Glutamatergic neuron (in vitro differentiated cells): ENCODE data around the gene RRAS2. TPM values are rescaled to one million over a fixed set of nuclear protein-coding genes. Genes with fewer than 3 reads are reported as not detected.
"Not testable (repeated sequence)": the region's sequence is repeated elsewhere in the genome, so short reads cannot be mapped to it uniquely, and the experiment has no call there.

ENCODE experiments used
- DNase-seq: peaks from one replicate; pipeline ENCODE4 v3.0.0; 2022
- H3K27ac Mint-ChIP-seq: one replicate; pipeline ENCODE4 v1.8.0; 2020; ENCODE audit warnings: mild to moderate bottlenecking, mixed read lengths, inconsistent platforms; ENCODE audit not compliant: unreplicated experiment
- H3K27me3 Mint-ChIP-seq: one replicate; pipeline ENCODE4 v1.8.0; 2020; ENCODE audit warnings: mild to moderate bottlenecking, moderate library complexity, mixed read lengths, inconsistent platforms; ENCODE audit not compliant: unreplicated experiment
- H3K36me3 Mint-ChIP-seq: one replicate; pipeline ENCODE4 v1.8.0; 2020; ENCODE audit warnings: mild to moderate bottlenecking, mixed read lengths, inconsistent platforms; ENCODE audit not compliant: unreplicated experiment
- H3K4me1 Mint-ChIP-seq: one replicate; pipeline ENCODE4 v1.8.0; 2020; ENCODE audit warnings: mild to moderate bottlenecking, low read depth, mixed read lengths, inconsistent platforms; ENCODE audit not compliant: unreplicated experiment
- H3K4me3 Mint-ChIP-seq: one replicate; pipeline ENCODE4 v1.8.0; 2020; ENCODE audit warnings: mild to moderate bottlenecking, mixed read lengths, inconsistent platforms; ENCODE audit not compliant: unreplicated experiment
- H3K9me3 Mint-ChIP-seq: one replicate; pipeline ENCODE4 v1.8.0; 2020; ENCODE audit warnings: mild to moderate bottlenecking, moderate library complexity, mixed read lengths, inconsistent platforms; ENCODE audit not compliant: unreplicated experiment
- CTCF ChIP-seq: fragments of 200-600 bp; sonication (generic); IDR thresholded peaks from one replicate; pipeline ENCODE4 v1.5.0; 2021; ENCODE audit not compliant: partially characterized antibody, unreplicated experiment
- total RNA-seq: library from RNA; stranded (reverse); fragmentation: NEBNext Ultra II Directional; extraction: Animal tissue kit (Norgen Biotek cat#: 25700); gene quantifications from one replicate; pipeline ENCODE4 v1.2.1, GENCODE V29; 2021; ENCODE audit not compliant: unreplicated experiment

RRAS2 gene
- total RNA-seq, 1 donor from 2014 or later: 20.8 TPM

DNA sequence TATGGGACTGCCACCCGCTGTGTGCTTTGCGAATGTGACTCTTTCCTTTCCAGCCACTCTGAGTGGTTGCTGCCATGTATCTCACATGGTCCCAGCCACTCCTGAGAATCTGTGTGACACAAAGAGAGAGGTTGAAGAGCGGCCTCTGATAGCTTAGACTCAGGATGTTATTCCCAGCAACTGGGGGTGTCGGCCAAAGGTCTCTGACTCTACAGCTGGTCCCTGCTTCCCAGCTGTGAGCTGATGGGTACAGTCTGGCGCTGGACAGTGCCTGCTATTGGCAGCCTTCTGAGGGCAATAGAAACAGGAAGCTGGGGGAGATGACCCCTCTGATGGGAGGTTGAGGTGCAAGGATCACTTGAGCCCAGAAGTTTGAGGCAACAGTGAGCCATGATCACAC lies 105.1 kb downstream of the RRAS2 start:
- TF ChIP-seq CTCF: no peak
- H3K27me3 Mint-ChIP-seq: peaks cover 2% of the 10 kb centered on the region
- DNase-seq: no peak
- no peak overlapping the region for H3K4me3 Mint-ChIP-seq
- peaks cover 1% of the 10 kb centered on the region for H3K9me3 Mint-ChIP-seq
- no peak overlapping the region for H3K27ac Mint-ChIP-seq
- no peaks in the 10 kb centered on the region for H3K36me3 Mint-ChIP-seq
- H3K4me1 Mint-ChIP-seq: no peaks in the 10 kb centered on the region

- H3K36me3 Mint-ChIP-seq: no peaks in the 10 kb centered on the region
- peaks cover 2% of the 10 kb centered on the region for H3K27me3 Mint-ChIP-seq
- DNase-seq: no peak
- no peak overlapping the region for H3K27ac Mint-ChIP-seq
- no peak overlapping the region for H3K4me3 Mint-ChIP-seq
- peaks cover 1% of the 10 kb centered on the region for H3K9me3 Mint-ChIP-seq
- H3K4me1 Mint-ChIP-seq: peaks cover 2% of the 10 kb centered on the region
- TF ChIP-seq CTCF: no peak
Measured at GRCh38 chr11:14253421-14253820, 105.6 kb downstream of the RRAS2 start.

DNA sequence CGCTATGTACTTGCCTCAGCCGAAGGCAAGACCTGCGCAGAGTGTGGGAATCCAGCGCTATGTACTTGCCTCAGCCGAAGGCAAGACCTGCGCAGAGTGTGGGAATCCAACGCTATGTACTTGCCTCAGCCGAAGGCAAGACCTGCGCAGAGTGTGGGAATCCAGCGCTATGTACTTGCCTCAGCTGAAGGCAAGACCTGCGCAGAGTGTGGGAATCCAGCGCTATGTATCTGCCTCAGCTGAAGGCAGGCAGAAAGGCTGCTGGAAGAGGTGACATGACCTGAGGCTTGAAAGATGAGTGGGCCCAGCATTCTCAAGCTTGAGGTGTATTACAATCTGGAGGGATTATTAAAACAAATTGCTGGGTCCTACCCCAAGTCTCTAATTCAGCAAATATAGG lies 106.5 kb downstream of the RRAS2 start:
- H3K27ac Mint-ChIP-seq, H3K36me3 Mint-ChIP-seq, H3K4me3 Mint-ChIP-seq, H3K9me3 Mint-ChIP-seq, H3K4me1 Mint-ChIP-seq, DNase-seq, H3K27me3 Mint-ChIP-seq: not testable (repeated sequence)

DNA sequence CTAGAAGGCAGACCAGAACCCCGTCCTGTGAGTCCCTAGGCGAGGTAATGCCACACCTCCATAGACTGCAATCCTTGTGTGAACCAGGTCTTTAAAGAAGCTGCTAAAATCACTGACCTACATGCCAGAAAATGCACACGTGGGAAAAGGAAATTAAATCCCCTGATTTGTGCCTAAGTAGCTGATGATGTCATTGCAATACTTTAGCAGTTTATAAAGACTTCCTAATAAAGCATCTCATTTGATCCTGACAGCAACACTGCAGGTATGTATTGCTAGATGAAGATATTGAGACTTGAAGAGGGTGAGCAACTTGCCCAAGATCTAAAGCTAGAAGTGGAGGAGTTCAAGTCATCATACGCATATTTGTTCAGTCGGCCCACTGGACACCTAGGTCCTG lies 107.2 kb downstream of the RRAS2 start:
- Mint-ChIP-seq H3K9me3 (peaks cover 1% of the 10 kb centered on the region), H3K27ac (no peak overlapping the region), H3K36me3 (no peaks in the 10 kb centered on the region), H3K4me3 (no peak overlapping the region), H3K27me3 (peaks cover 2% of the 10 kb centered on the region), H3K4me1 (peaks cover 2% of the 10 kb centered on the region)
- TF ChIP-seq CTCF: no peak
- no peak for DNase-seq

- TF ChIP-seq CTCF: peak; percentile 90
- no peak overlapping the region for H3K4me3 Mint-ChIP-seq
- H3K36me3 Mint-ChIP-seq: no peaks in the 10 kb centered on the region
- H3K9me3 Mint-ChIP-seq: peaks cover 1% of the 10 kb centered on the region
- peaks cover 2% of the 10 kb centered on the region for H3K27me3 Mint-ChIP-seq
- DNase-seq: peak; percentile 71
- H3K4me1 Mint-ChIP-seq: peaks cover 2% of the 10 kb centered on the region
- no peak overlapping the region for H3K27ac Mint-ChIP-seq
Measured at GRCh38 chr11:14249121-14249963, 109.6 kb downstream of the RRAS2 start.
